Measurements from ENCODE around the gene TBC1D14.

TBC1D14 gene

GRCh38 chr4:6935965-6936364 is 26.3 kb downstream of the TBC1D14 start:
- TF ChIP-seq, protein P1, sequence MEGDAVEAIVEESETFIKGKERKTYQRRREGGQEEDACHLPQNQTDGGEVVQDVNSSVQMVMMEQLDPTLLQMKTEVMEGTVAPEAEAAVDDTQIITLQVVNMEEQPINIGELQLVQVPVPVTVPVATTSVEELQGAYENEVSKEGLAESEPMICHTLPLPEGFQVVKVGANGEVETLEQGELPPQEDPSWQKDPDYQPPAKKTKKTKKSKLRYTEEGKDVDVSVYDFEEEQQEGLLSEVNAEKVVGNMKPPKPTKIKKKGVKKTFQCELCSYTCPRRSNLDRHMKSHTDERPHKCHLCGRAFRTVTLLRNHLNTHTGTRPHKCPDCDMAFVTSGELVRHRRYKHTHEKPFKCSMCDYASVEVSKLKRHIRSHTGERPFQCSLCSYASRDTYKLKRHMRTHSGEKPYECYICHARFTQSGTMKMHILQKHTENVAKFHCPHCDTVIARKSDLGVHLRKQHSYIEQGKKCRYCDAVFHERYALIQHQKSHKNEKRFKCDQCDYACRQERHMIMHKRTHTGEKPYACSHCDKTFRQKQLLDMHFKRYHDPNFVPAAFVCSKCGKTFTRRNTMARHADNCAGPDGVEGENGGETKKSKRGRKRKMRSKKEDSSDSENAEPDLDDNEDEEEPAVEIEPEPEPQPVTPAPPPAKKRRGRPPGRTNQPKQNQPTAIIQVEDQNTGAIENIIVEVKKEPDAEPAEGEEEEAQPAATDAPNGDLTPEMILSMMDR (IDR thresholded peaks at IDR 0.05): no peak
- peaks cover 0 to 6% (median 2%) of the 10 kb centered on the region in 4 donors for H3K4me1 ChIP-seq
- H3K27me3 ChIP-seq: no peaks in the 10 kb centered on the region
- no peaks in the 10 kb centered on the region for H3K9me3 ChIP-seq
- no peak overlapping the region for H3K27ac ChIP-seq
- intact Hi-C loops (cut with DNase I; ENCODE audit: low total_unique reads): no loop called here
- H3K4me3 ChIP-seq: no peak overlapping the region
- no peak for DNase-seq
- no peaks in the 10 kb centered on the region for H3K36me3 ChIP-seq

DNA sequence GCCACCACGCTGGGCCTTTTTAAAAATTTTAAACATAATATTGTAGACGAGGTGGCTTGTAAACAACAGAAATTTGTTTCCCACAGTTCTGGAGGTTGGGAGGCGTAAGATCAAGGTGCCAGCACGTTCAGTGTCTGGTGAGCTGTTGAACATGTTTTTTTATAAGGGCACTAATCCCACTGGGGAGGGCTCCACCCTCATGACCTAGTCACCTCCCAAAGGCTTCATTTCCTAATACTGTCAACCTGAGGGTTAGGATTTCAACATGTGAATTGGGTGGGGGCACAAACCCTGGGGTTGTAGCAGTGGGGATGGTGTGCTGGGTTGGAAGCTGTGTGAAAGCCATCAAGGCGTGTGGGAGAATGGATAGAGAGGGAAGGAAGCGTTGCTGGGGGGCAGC is 27.6 kb downstream of the TBC1D14 start:
- TF ChIP-seq, protein P1 (IDR thresholded peaks at IDR 0.05): no peak
- Histone ChIP-seq H3K27me3 (no peaks in the 10 kb centered on the region), H3K27ac (no peak overlapping the region), H3K4me1 (peaks cover 0 to 18% (median 9%) of the 10 kb centered on the region in 4 donors), H3K4me3 (no peak overlapping the region), H3K36me3 (no peaks in the 10 kb centered on the region), H3K9me3 (no peaks in the 10 kb centered on the region)
- DNase-seq: no peak
- intact Hi-C loops (cut with DNase I; ENCODE audit: low total_unique reads): no loop called here

- TF ChIP-seq, protein P1 (IDR thresholded peaks at IDR 0.05): no peak
- peaks cover 0 to 24% (median 12%) of the 10 kb centered on the region in 4 donors for H3K4me1 ChIP-seq
- no peaks in the 10 kb centered on the region for H3K36me3 ChIP-seq
- no peaks in the 10 kb centered on the region for H3K27me3 ChIP-seq
- H3K4me3 ChIP-seq: no peak overlapping the region
- H3K27ac ChIP-seq: no peak overlapping the region
- no peaks in the 10 kb centered on the region for H3K9me3 ChIP-seq
- DNase-seq: no peak
- intact Hi-C loops (cut with DNase I; ENCODE audit: low total_unique reads): no loop called here
Measured at GRCh38 chr4:6937754-6938153, 28.1 kb downstream of the TBC1D14 start.

- H3K9me3 ChIP-seq: no peaks in the 10 kb centered on the region
- intact Hi-C loops (cut with DNase I; ENCODE audit: low total_unique reads): no loop called here
- H3K36me3 ChIP-seq: no peaks in the 10 kb centered on the region
- H3K27ac ChIP-seq: no peak overlapping the region
- no peaks in the 10 kb centered on the region for H3K27me3 ChIP-seq
- TF ChIP-seq, protein P1 (IDR thresholded peaks at IDR 0.05): no peak
- peak; percentile 71 to 77 for DNase-seq
- peaks cover 0 to 29% (median 15%) of the 10 kb centered on the region in 4 donors for H3K4me1 ChIP-seq
- H3K4me3 ChIP-seq: no peak overlapping the region
Measured at GRCh38 chr4:6938237-6938636, 28.6 kb downstream of the TBC1D14 start.

- H3K4me1 ChIP-seq: peaks cover 0 to 31% (median 15%) of the 10 kb centered on the region in 4 donors
- intact Hi-C loops (cut with DNase I; ENCODE audit: low total_unique reads): no loop called here
- no peaks in the 10 kb centered on the region for H3K9me3 ChIP-seq
- peak; percentile 57 to 77 for DNase-seq
- TF ChIP-seq, protein P1 (IDR thresholded peaks at IDR 0.05): no peak
- no peak overlapping the region for H3K4me3 ChIP-seq
- no peak overlapping the region for H3K27ac ChIP-seq
- H3K36me3 ChIP-seq: no peaks in the 10 kb centered on the region
- no peaks in the 10 kb centered on the region for H3K27me3 ChIP-seq
Measured at GRCh38 chr4:6938647-6939271, 29.1 kb downstream of the TBC1D14 start.
